Measurements from ENCODE around the gene DHTKD1. TPM values are rescaled to one million over a fixed set of nuclear protein-coding genes. Genes with fewer than 3 reads are reported as not detected.

The DHTKD1 gene
- total RNA-seq, 2 donors from 2014 or later = 20.8 to 36.6 TPM

DNA sequence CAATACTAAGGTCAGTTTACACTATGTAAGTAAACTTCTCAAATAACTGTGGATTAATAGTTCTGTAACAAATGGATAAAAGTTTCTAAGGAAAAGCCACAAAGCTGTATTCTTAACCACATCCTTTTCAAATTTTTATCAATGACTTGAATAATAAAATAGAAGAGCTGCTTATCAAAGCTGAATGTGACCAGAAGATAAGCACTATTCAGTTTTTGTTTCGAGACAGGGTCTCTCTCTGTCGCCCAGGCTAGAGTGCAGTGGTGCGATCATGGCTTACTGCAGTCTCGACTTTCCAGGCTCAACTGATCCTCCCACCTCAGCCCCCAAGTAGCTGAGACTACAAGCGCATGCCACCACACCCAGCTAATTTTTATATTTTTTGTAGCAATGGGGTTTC lies 43.2 kb upstream of the DHTKD1 start:
- H3K4me1 ChIP-seq = peaks cover 31% of the 10 kb centered on the region
- TF ChIP-seq, protein P1, sequence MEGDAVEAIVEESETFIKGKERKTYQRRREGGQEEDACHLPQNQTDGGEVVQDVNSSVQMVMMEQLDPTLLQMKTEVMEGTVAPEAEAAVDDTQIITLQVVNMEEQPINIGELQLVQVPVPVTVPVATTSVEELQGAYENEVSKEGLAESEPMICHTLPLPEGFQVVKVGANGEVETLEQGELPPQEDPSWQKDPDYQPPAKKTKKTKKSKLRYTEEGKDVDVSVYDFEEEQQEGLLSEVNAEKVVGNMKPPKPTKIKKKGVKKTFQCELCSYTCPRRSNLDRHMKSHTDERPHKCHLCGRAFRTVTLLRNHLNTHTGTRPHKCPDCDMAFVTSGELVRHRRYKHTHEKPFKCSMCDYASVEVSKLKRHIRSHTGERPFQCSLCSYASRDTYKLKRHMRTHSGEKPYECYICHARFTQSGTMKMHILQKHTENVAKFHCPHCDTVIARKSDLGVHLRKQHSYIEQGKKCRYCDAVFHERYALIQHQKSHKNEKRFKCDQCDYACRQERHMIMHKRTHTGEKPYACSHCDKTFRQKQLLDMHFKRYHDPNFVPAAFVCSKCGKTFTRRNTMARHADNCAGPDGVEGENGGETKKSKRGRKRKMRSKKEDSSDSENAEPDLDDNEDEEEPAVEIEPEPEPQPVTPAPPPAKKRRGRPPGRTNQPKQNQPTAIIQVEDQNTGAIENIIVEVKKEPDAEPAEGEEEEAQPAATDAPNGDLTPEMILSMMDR (IDR thresholded peaks at IDR 0.05) = no peak
- TF ChIP-seq POLR2A (IDR thresholded peaks at IDR 0.05) = no peak
- peaks cover 0 to 3% of the 10 kb centered on the region in 2 donors for H3K36me3 ChIP-seq (replicated peaks in 1 of 2; ENCODE audit: insufficient read depth in 1 of 2, low read depth in 2 of 2)
- no peaks in the 10 kb centered on the region for H3K27me3 ChIP-seq
- H3K4me3 ChIP-seq = no peak overlapping the region
- ATAC-seq (no peak), DNase-seq (no peak)
- 95% methylated on average over 5 of the region's 5 CpGs for WGBS, 2 donors
- intact Hi-C loops (cut with DNase I) = no loop called here
- H3K9me3 ChIP-seq = no peaks in the 10 kb centered on the region
- H3K27ac ChIP-seq = no peak overlapping the region

DNA sequence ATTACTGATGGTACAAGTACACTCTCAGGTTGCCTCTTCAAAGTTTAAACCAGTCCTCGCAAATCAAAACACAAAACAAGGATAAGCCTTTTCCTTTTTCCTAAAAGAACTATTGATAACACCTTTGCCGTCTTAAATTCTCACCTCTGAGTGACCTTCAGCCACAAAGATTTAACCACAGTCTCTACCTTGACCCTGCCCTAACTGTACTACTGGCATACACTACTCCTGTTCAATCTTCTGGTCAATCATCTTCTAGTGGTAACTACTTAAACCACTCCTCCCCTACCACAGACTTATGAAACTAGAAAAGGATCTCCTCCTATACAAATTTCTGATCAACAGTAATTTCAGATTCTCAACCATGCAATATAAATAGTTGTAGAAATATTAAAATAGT lies 41.2 kb upstream of the DHTKD1 start:
- Histone ChIP-seq H3K36me3 (replicated peaks in 1 of 2; ENCODE audit: insufficient read depth in 1 of 2, low read depth in 2 of 2) (peaks cover 0 to 9% of the 10 kb centered on the region in 2 donors), H3K4me1 (peaks cover 11% of the 10 kb centered on the region), H3K4me3 (no peak overlapping the region), H3K27me3 (no peaks in the 10 kb centered on the region), H3K27ac (no peak overlapping the region), H3K9me3 (no peaks in the 10 kb centered on the region)
- ATAC-seq = no peak
- TF ChIP-seq POLR2A (IDR thresholded peaks at IDR 0.05) = no peak
- DNase-seq = no peak
- 66 to 72% methylated on average over 2 of the region's 2 CpGs for WGBS, 2 donors
- intact Hi-C loops (cut with DNase I) = no loop called here

DNA sequence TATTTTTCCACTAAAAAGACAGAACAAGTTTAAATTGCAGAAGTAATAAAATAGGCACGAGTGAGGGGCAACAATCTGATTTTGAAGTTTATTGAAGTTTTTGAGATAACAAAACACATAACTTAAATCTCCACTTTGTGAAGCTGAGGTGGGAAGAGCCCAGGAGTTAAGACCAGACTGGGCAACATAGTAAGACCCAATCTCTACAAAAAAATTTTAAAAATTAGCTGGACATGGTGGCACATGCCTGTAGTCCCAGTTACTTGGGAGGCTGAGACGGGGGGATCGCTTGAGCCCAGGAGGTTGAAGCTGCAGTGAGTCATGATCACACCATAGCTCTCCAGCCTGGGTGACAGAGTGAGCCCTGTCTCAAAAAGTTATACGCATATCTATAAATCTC lies 37.4 kb upstream of the DHTKD1 start:
- H3K27me3 ChIP-seq = no peaks in the 10 kb centered on the region
- no peak overlapping the region for H3K27ac ChIP-seq
- ATAC-seq (no peak), DNase-seq (no peak)
- 91 to 95% methylated on average over 4 of the region's 4 CpGs for WGBS, 2 donors
- TF ChIP-seq POLR2A (IDR thresholded peaks at IDR 0.05) = no peak
- TF ChIP-seq, protein P1 (IDR thresholded peaks at IDR 0.05) = no peak
- H3K4me1 ChIP-seq = no peaks in the 10 kb centered on the region
- H3K9me3 ChIP-seq = no peaks in the 10 kb centered on the region
- intact Hi-C loops (cut with DNase I) = no loop called here
- no peak overlapping the region for H3K4me3 ChIP-seq
- peaks cover 0 to 12% of the 10 kb centered on the region in 2 donors for H3K36me3 ChIP-seq (replicated peaks in 1 of 2; ENCODE audit: insufficient read depth in 1 of 2, low read depth in 2 of 2)

DNA sequence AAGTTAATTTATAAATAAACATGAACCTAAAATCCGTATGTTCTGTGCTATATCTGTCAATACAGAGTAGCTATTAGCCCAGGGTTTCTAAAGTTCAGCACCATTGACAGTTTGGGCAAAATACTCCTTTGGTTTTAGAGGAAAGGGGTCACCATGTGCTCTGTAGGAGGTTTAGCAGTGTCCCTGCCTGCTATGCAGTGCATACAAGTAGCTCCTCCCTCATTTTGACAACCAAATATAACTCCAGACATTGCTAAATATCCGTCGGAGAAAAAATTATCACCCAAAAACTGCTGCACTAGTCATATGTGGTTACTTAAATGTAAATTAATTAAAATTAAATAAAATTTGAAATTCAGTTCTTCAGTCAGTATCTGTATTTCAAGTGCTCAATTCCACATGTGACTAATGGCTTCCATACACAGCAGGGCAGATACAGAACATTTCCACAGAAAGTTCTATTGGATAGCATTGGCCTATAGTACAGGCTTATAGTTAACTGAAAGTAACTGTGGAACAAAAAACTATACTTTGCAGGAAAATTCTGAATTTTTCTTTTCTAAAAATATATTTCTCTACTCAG lies 32.6 kb upstream of the DHTKD1 start:
- ATAC-seq (no peak), DNase-seq (no peak)
- intact Hi-C loops (cut with DNase I) = no loop called here
- WGBS, 2 donors = 66 to 70% methylated on average over 3 of the region's 3 CpGs
- Histone ChIP-seq H3K4me3 (no peak overlapping the region), H3K9me3 (no peaks in the 10 kb centered on the region), H3K27ac (no peak overlapping the region), H3K4me1 (peaks cover 13% of the 10 kb centered on the region), H3K27me3 (no peaks in the 10 kb centered on the region), H3K36me3 (replicated peaks in 1 of 2; ENCODE audit: insufficient read depth in 1 of 2, low read depth in 2 of 2) (peaks cover 0 to 9% of the 10 kb centered on the region in 2 donors)
- TF ChIP-seq POLR2A (IDR thresholded peaks at IDR 0.05) = no peak
- TF ChIP-seq, protein P1 (IDR thresholded peaks at IDR 0.05) = no peak

DNA sequence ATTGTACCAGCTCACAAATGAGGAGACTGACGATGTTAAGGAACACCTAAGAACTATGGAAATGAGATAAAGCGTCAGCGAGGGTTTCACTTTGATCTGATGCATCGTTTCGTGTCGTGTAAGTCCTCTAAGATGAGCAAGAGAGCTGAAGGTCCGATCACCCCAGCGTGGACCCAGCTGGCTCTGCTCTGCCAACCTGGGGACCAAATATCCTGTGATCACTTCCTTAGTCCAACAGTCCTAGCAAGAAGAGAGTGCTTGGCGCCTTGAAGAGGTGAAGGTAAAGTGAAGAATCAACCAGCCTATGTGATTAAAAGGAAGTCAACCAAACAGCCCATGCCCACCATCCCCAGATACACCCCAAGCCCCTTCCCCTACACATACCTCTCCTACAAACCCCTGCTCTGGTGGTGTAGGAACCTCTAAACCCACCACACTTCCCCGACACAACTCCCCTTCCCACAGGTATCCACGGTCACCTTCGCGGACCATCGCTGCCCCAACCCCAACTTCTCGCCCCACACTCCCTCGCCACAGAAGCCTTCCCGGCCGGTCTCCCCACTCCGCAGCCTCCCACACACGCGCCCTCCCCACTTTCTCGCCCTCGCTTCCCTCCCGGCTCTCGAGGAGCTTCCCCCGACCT lies 26.9 kb upstream of the DHTKD1 start:
- WGBS, 2 donors = 1% methylated on average over 26 of the region's 26 CpGs
- peaks cover 16% of the 10 kb centered on the region for H3K4me1 ChIP-seq
- H3K27ac ChIP-seq = peak overlapping the region; percentile 98 to 100 (median 98)
- intact Hi-C loops (cut with DNase I) = no loop called here
- TF ChIP-seq, protein P1 (IDR thresholded peaks at IDR 0.05) = no peak
- peak in 1 of 3 donors; percentile 14 for TF ChIP-seq POLR2A (IDR thresholded peaks at IDR 0.05)
- ATAC-seq (no peak), DNase-seq (peak; percentile 27 to 48 (median 36))
- H3K4me3 ChIP-seq = peak overlapping the region; percentile 95 to 99
- no peaks in the 10 kb centered on the region for H3K9me3 ChIP-seq
- H3K36me3 ChIP-seq (replicated peaks in 1 of 2; ENCODE audit: insufficient read depth in 1 of 2, low read depth in 2 of 2) = no peaks in the 10 kb centered on the region
- H3K27me3 ChIP-seq = no peaks in the 10 kb centered on the region
